ENCODE measurements around the gene DCLK2.
"Not testable (repeated sequence)": the region's sequence is repeated elsewhere in the genome, so short reads cannot be mapped to it uniquely, and the experiment has no call there.

DCLK2 gene

GRCh38 chr4:150136481-150136880 lies 58.2 kb downstream of the DCLK2 start:
- in situ Hi-C loops (cut with HindIII; ENCODE audit: low pct_ligation_motif_present, low pct_unique_long_range_greater_than_20kb, low sequenced_read_pairs), result no loop called here
- DNase-seq, result no peak

- DNase-seq, result no peak
- in situ Hi-C loops (cut with HindIII; ENCODE audit: low pct_ligation_motif_present, low pct_unique_long_range_greater_than_20kb, low sequenced_read_pairs), result no loop called here
These were observed 61.1 kb downstream of the DCLK2 start for GRCh38 chr4:150139297-150139865.

- in situ Hi-C loops (cut with HindIII; ENCODE audit: low pct_ligation_motif_present, low pct_unique_long_range_greater_than_20kb, low sequenced_read_pairs), result no loop called here
- peak; percentile 14 for DNase-seq
These were observed 62.6 kb downstream of the DCLK2 start for GRCh38 chr4:150140774-150141400.

GRCh38 chr4:150141756-150142155 lies 63.5 kb downstream of the DCLK2 start:
- in situ Hi-C loops (cut with HindIII; ENCODE audit: low pct_ligation_motif_present, low pct_unique_long_range_greater_than_20kb, low sequenced_read_pairs), result no loop called here
- DNase-seq, result no peak

GRCh38 chr4:150142831-150143230 lies 64.6 kb downstream of the DCLK2 start:
- in situ Hi-C loops (cut with HindIII; ENCODE audit: low pct_ligation_motif_present, low pct_unique_long_range_greater_than_20kb, low sequenced_read_pairs), result no loop called here
- no peak for DNase-seq

GRCh38 chr4:150145090-150145945 lies 67.1 kb downstream of the DCLK2 start:
- DNase-seq, result peak; percentile 13
- in situ Hi-C loops (cut with HindIII; ENCODE audit: low pct_ligation_motif_present, low pct_unique_long_range_greater_than_20kb, low sequenced_read_pairs), result no loop called here

GRCh38 chr4:150145946-150146340 lies 67.7 kb downstream of the DCLK2 start:
- DNase-seq, result no peak
- in situ Hi-C loops (cut with HindIII; ENCODE audit: low pct_ligation_motif_present, low pct_unique_long_range_greater_than_20kb, low sequenced_read_pairs), result no loop called here

GRCh38 chr4:150149381-150149780 lies 71.1 kb downstream of the DCLK2 start:
- in situ Hi-C loops (cut with HindIII; ENCODE audit: low pct_ligation_motif_present, low pct_unique_long_range_greater_than_20kb, low sequenced_read_pairs), result no loop called here
- DNase-seq, result no peak

GRCh38 chr4:150150629-150151062 lies 72.4 kb downstream of the DCLK2 start:
- in situ Hi-C loops (cut with HindIII; ENCODE audit: low pct_ligation_motif_present, low pct_unique_long_range_greater_than_20kb, low sequenced_read_pairs), result no loop called here

GRCh38 chr4:150152766-150153165 lies 74.5 kb downstream of the DCLK2 start:
- DNase-seq, result no peak
- in situ Hi-C loops (cut with HindIII; ENCODE audit: low pct_ligation_motif_present, low pct_unique_long_range_greater_than_20kb, low sequenced_read_pairs), result no loop called here

More at GRCh38 chr4:150150629-150151062, 72.4 kb downstream of the DCLK2 start:
- no peak for DNase-seq

- no peak for DNase-seq
- in situ Hi-C loops (cut with HindIII; ENCODE audit: low pct_ligation_motif_present, low pct_unique_long_range_greater_than_20kb, low sequenced_read_pairs), result no loop called here
These were observed 77.1 kb downstream of the DCLK2 start for GRCh38 chr4:150155391-150155790.

- in situ Hi-C loops (cut with HindIII; ENCODE audit: low pct_ligation_motif_present, low pct_unique_long_range_greater_than_20kb, low sequenced_read_pairs), result no loop called here
- DNase-seq, result no peak
These were observed 78.3 kb downstream of the DCLK2 start for GRCh38 chr4:150156543-150156942.

- in situ Hi-C loops (cut with HindIII; ENCODE audit: low pct_ligation_motif_present, low pct_unique_long_range_greater_than_20kb, low sequenced_read_pairs), result no loop called here
These were observed 79.8 kb downstream of the DCLK2 start for GRCh38 chr4:150158041-150158440.

GRCh38 chr4:150160473-150160872 lies 82.2 kb downstream of the DCLK2 start:
- in situ Hi-C loops (cut with HindIII; ENCODE audit: low pct_ligation_motif_present, low pct_unique_long_range_greater_than_20kb, low sequenced_read_pairs), result no loop called here
- DNase-seq, result no peak

More at GRCh38 chr4:150158041-150158440, 79.8 kb downstream of the DCLK2 start:
- DNase-seq, result no peak

GRCh38 chr4:150161109-150161508 lies 82.9 kb downstream of the DCLK2 start:
- no peak for DNase-seq
- in situ Hi-C loops (cut with HindIII; ENCODE audit: low pct_ligation_motif_present, low pct_unique_long_range_greater_than_20kb, low sequenced_read_pairs), result no loop called here

GRCh38 chr4:150162020-150162419 lies 83.8 kb downstream of the DCLK2 start:
- DNase-seq; in situ Hi-C loops (cut with HindIII; ENCODE audit: low pct_ligation_motif_present, low pct_unique_long_range_greater_than_20kb, low sequenced_read_pairs): not testable (repeated sequence)

GRCh38 chr4:150164055-150164454 lies 85.8 kb downstream of the DCLK2 start:
- DNase-seq, result no peak
- in situ Hi-C loops (cut with HindIII; ENCODE audit: low pct_ligation_motif_present, low pct_unique_long_range_greater_than_20kb, low sequenced_read_pairs), result no loop called here

- no peak for DNase-seq
- in situ Hi-C loops (cut with HindIII; ENCODE audit: low pct_ligation_motif_present, low pct_unique_long_range_greater_than_20kb, low sequenced_read_pairs), result no loop called here
These were observed 86.8 kb downstream of the DCLK2 start for GRCh38 chr4:150164956-150165629.

GRCh38 chr4:150167054-150167453 lies 88.8 kb downstream of the DCLK2 start:
- no peak for DNase-seq
- in situ Hi-C loops (cut with HindIII; ENCODE audit: low pct_ligation_motif_present, low pct_unique_long_range_greater_than_20kb, low sequenced_read_pairs), result no loop called here
